ENCODE measurements around the gene PLD4.

PLD4 gene

DNA sequence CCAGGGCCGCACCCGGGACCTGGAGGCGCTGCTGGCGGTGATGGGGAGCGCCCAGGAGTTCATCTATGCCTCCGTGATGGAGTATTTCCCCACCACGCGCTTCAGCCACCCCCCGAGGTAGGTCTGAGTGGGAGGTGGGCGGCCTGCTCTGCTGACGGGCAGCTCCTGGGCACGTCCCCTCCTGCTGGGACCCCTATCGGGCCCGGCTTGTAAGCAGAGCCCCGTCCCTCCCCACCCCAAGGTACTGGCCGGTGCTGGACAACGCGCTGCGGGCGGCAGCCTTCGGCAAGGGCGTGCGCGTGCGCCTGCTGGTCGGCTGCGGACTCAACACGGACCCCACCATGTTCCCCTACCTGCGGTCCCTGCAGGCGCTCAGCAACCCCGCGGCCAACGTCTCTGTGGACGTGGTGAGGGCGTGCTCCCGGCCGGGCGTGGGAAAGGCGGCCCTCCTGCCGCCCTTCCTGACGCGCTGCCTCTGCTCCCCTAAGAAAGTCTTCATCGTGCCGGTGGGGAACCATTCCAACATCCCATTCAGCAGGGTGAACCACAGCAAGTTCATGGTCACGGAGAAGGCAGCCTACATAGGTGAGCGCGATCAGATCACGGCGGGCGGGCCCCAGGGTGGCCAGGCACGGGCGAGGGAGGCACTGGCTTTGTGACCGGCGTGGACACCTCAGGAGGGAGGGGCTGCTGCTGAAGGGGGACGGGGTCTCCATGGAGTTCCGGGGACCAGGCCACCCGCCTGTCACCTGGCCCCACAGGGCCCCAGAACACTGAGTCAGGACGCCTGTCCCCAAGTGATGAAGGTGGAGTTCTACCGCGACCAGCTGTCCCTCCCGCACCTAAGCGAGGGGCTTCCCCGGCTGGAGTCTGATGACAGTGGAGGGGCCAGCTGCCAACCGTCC is 7.3 kb downstream of the PLD4 start:
- Histone ChIP-seq H4K20me1 (ENCODE audit: control insufficient read depth, insufficient read depth, low read depth, low read length) (no peaks in the 10 kb centered on the region), H3K4me3 (ENCODE audit: low read length) (no peak overlapping the region), H3F3A (ENCODE audit: control insufficient read depth, insufficient read depth) (peaks cover 4% of the 10 kb centered on the region; the same call in 1 of the 2 replicates), H3K27ac (ENCODE audit: low read depth, low read length) (no peak overlapping the region), H3K4me1 (ENCODE audit: control insufficient read depth, low read length) (peaks cover 16% of the 10 kb centered on the region), H3K9me3 (ENCODE audit: control insufficient read depth, insufficient read depth, low read length) (no peaks in the 10 kb centered on the region), H3K79me2 (ENCODE audit: control insufficient read depth, low read length) (no peaks in the 10 kb centered on the region), H3K27me3 (ENCODE audit: control insufficient read depth, low read length) (peaks cover 5% of the 10 kb centered on the region; the same call in 1 of the 2 replicates), H3K4me2 (ENCODE audit: low read length) (no peak overlapping the region), H3K9me2 (replicated peaks; ENCODE audit: control insufficient read depth, low read length) (no peaks in the 10 kb centered on the region), H3K36me3 (ENCODE audit: control insufficient read depth, low read length) (no peaks in the 10 kb centered on the region)
- no peak for TF ChIP-seq EZH2phosphoT487 (IDR thresholded peaks at IDR 0.05; ENCODE audit: borderline replicate concordance, low read length)
- no peak for TF ChIP-seq CTCF (IDR thresholded peaks at IDR 0.05; ENCODE audit: low read depth, low read length, poor library complexity, severe bottlenecking)

- Histone ChIP-seq H3K79me2 (ENCODE audit: control insufficient read depth, low read length) (no peaks in the 10 kb centered on the region), H3K27ac (ENCODE audit: low read depth, low read length) (no peak overlapping the region), H3K4me3 (ENCODE audit: low read length) (peak overlapping the region; percentile 68), H3K36me3 (ENCODE audit: control insufficient read depth, low read length) (no peaks in the 10 kb centered on the region), H4K20me1 (ENCODE audit: control insufficient read depth, insufficient read depth, low read depth, low read length) (no peaks in the 10 kb centered on the region), H3K9me2 (replicated peaks; ENCODE audit: control insufficient read depth, low read length) (no peaks in the 10 kb centered on the region), H3K27me3 (ENCODE audit: control insufficient read depth, low read length) (peaks cover 12% of the 10 kb centered on the region), H3K4me2 (ENCODE audit: low read length) (peak overlapping the region; percentile 76), H3K4me1 (ENCODE audit: control insufficient read depth, low read length) (peaks cover 7% of the 10 kb centered on the region; the same call in 1 of the 2 replicates), H3F3A (ENCODE audit: control insufficient read depth, insufficient read depth) (peaks cover 4% of the 10 kb centered on the region; the same call in 1 of the 2 replicates), H3K9me3 (ENCODE audit: control insufficient read depth, insufficient read depth, low read length) (no peaks in the 10 kb centered on the region)
- no peak for TF ChIP-seq EZH2phosphoT487 (IDR thresholded peaks at IDR 0.05; ENCODE audit: borderline replicate concordance, low read length)
- TF ChIP-seq CTCF (IDR thresholded peaks at IDR 0.05; ENCODE audit: low read depth, low read length, poor library complexity, severe bottlenecking), result peak; percentile 65
Measured at GRCh38 chr14:104932676-104933631, 8.3 kb downstream of the PLD4 start.

- Histone ChIP-seq H3K79me2 (ENCODE audit: control insufficient read depth, low read length) (no peaks in the 10 kb centered on the region), H3K27me3 (ENCODE audit: control insufficient read depth, low read length) (peaks cover 21% of the 10 kb centered on the region), H3K4me2 (ENCODE audit: low read length) (peak overlapping the region; percentile 49; the same call in 1 of the 2 replicates), H4K20me1 (ENCODE audit: control insufficient read depth, insufficient read depth, low read depth, low read length) (no peaks in the 10 kb centered on the region), H3F3A (ENCODE audit: control insufficient read depth, insufficient read depth) (peaks cover 4% of the 10 kb centered on the region; the same call in 1 of the 2 replicates), H3K4me3 (ENCODE audit: low read length) (peak overlapping the region; percentile 52), H3K27ac (ENCODE audit: low read depth, low read length) (no peak overlapping the region), H3K36me3 (ENCODE audit: control insufficient read depth, low read length) (no peaks in the 10 kb centered on the region), H3K4me1 (ENCODE audit: control insufficient read depth, low read length) (peaks cover 7% of the 10 kb centered on the region; the same call in 1 of the 2 replicates), H3K9me2 (replicated peaks; ENCODE audit: control insufficient read depth, low read length) (no peaks in the 10 kb centered on the region), H3K9me3 (ENCODE audit: control insufficient read depth, insufficient read depth, low read length) (no peaks in the 10 kb centered on the region)
- TF ChIP-seq EZH2phosphoT487 (IDR thresholded peaks at IDR 0.05; ENCODE audit: borderline replicate concordance, low read length) (no peak), CTCF (IDR thresholded peaks at IDR 0.05; ENCODE audit: low read depth, low read length, poor library complexity, severe bottlenecking) (no peak)
Measured at GRCh38 chr14:104933746-104934733, 9.4 kb downstream of the PLD4 start.
